GM12878 (cell line): ENCODE results near the gene FAR1. TPM values are rescaled to one million over a fixed set of nuclear protein-coding genes. Genes with fewer than 3 reads are reported as not detected.

ENCODE experiments used
- ATAC-seq: fragments of 200-7000 bp; cut with Tn5 transposase; 3 replicates; pipeline ENCODE4 v1.9.1; 2020; ENCODE audit warnings: mild to moderate bottlenecking, moderate library complexity
- BruUV-seq: library from RNA; stranded (reverse); fragments of 400-500 nt; replicated peaks from 2 replicates; lab custom pipeline; 2021; lab: Mats Ljungman, UMichigan
- CTCF ChIA-PET: fragments of 300-600 bp; sonication (Branson Sonifier 250); formaldehyde crosslinking; extraction: SDS; loops from one replicate; lab custom pipeline; 2021; ENCODE audit warnings: inconsistent platforms; lab: Yijun Ruan, JAX
- POLR2A ChIA-PET: fragments of 350-600 bp; formaldehyde crosslinking; extraction: SDS; loops from one replicate; lab custom pipeline; 2021; ENCODE audit warnings: inconsistent platforms; lab: Charles Lee
- RAD21 ChIA-PET: fragments of 300-600 bp; sonication (Branson Sonifier 250); formaldehyde crosslinking; loops from one replicate; lab custom pipeline; 2023; ENCODE audit warnings: antibody characterized with exemption; ENCODE audit not compliant: unreplicated experiment; lab: Charles Lee
- SMC1A ChIA-PET: fragments of 300-600 bp; sonication (Branson Sonifier 250); formaldehyde crosslinking; loops from one replicate; lab custom pipeline; 2023; ENCODE audit not compliant: unreplicated experiment, uncharacterized antibody; lab: Charles Lee
- DNase-seq: peaks from one replicate; pipeline ENCODE4 v3.0.0-alpha.2; 2011; ENCODE audit warnings: low read depth, low spot score
- FAIRE-seq: peaks from 3 replicates; lab custom pipeline; 2011; peaks lifted over from hg19 to GRCh38; lab: Jason Lieb, UNC
- H2AFZ ChIP-seq: 2 replicates; pipeline ENCODE4 v1.6.0; 2011; ENCODE audit warnings: low read depth, low read length, control low read depth; ENCODE audit not compliant: control insufficient read depth
- H3K27ac ChIP-seq: 2 replicates; pipeline ENCODE4 v1.5.1; 2011; ENCODE audit warnings: control low read depth; ENCODE audit not compliant: control insufficient read depth, insufficient read depth
- H3K27me3 ChIP-seq, 2 experiments: replicated peaks in 1 of 2; 2 replicates each; pipeline versions ENCODE4 v1.6.0 to v1.6.1; 2011; ENCODE audit warnings: low read length in 1 of 2; ENCODE audit not compliant: control insufficient read depth in 2 of 2, insufficient read depth in 2 of 2
- H3K36me3 ChIP-seq, 2 experiments: 2 replicates each; pipeline ENCODE4 v1.5.1; 2011; ENCODE audit warnings: low read length in 1 of 2; ENCODE audit not compliant: control insufficient read depth in 2 of 2, insufficient read depth in 2 of 2
- H3K4me1 ChIP-seq: 2 replicates; pipeline ENCODE4 v1.6.1; 2011; ENCODE audit warnings: mild to moderate bottlenecking, low read length, moderate library complexity, mixed read lengths; ENCODE audit not compliant: control insufficient read depth, insufficient read depth
- H3K4me2 ChIP-seq: 2 replicates; pipeline ENCODE4 v1.6.0; 2011; ENCODE audit warnings: control low read depth; ENCODE audit not compliant: control insufficient read depth, insufficient read depth
- H3K4me3 ChIP-seq: fragments of 200-600 bp; sonication (generic); 2 replicates; pipeline ENCODE4 v1.5.1; 2016
- H3K79me2 ChIP-seq: 2 replicates; pipeline ENCODE4 v1.6.0; 2011; ENCODE audit warnings: low read length; ENCODE audit not compliant: control insufficient read depth, insufficient read depth
- H3K9ac ChIP-seq: 2 replicates; pipeline ENCODE4 v1.8.0; 2011; ENCODE audit warnings: low read length, control low read depth, mixed read lengths; ENCODE audit not compliant: control insufficient read depth, insufficient read depth
- H3K9me3 ChIP-seq: replicated peaks from 3 replicates; pipeline ENCODE4 v1.5.1; 2011; ENCODE audit warnings: mild to moderate bottlenecking, low read length; ENCODE audit not compliant: control insufficient read depth, insufficient read depth
- H4K20me1 ChIP-seq: 2 replicates; pipeline ENCODE4 v1.6.0; 2011; ENCODE audit not compliant: control insufficient read depth, insufficient read depth
- ASH2L ChIP-seq: fragments of 300-600, 200-600 bp; sonication (generic); IDR thresholded peaks from 2 replicates; pipeline ENCODE4 v1.6.1; 2017; ENCODE audit warnings: low read depth, mild to moderate bottlenecking, borderline replicate concordance
- CBX3 ChIP-seq: fragments of 200-600 bp; sonication (generic); IDR thresholded peaks from 2 replicates; pipeline ENCODE4 v1.6.1; 2016; ENCODE audit warnings: low read depth, borderline replicate concordance
- CEBPZ ChIP-seq: fragments of 150-350 bp; IDR thresholded peaks from 2 replicates; pipeline ENCODE4 v1.6.1; 2016; ENCODE audit warnings: low read depth, low read length
- E2F4 ChIP-seq: IDR thresholded peaks from 2 replicates; pipeline ENCODE4 v1.6.1; 2012; ENCODE audit warnings: low read depth, low read length, improper control_type of control experiment
- HCFC1 ChIP-seq: fragments of 150-350 bp; IDR thresholded peaks from 2 replicates; pipeline ENCODE4 v1.6.1; 2014; ENCODE audit warnings: low read length
- HSF1 ChIP-seq: fragments of 150-350 bp; IDR thresholded peaks from 2 replicates; pipeline ENCODE4 v1.6.1; 2014; ENCODE audit warnings: mild to moderate bottlenecking, low read depth, low read length
- IRF4 ChIP-seq: IDR thresholded peaks from 2 replicates; pipeline ENCODE4 v1.6.1; 2011; ENCODE audit warnings: low read depth, low read length
- RAD21 ChIP-seq: IDR thresholded peaks from 2 replicates; pipeline ENCODE4 v1.6.1; 2011; ENCODE audit warnings: mild to moderate bottlenecking, low read depth, low read length, moderate library complexity; ENCODE audit not compliant: insufficient read depth
- RAD51 ChIP-seq: fragments of 450-650 bp; IDR thresholded peaks from 2 replicates; pipeline ENCODE4 v1.6.1; 2016; ENCODE audit warnings: moderate library complexity, mild to moderate bottlenecking, inconsistent platforms
- SUPT20H ChIP-seq: IDR thresholded peaks from 2 replicates; pipeline ENCODE4 v1.6.1; 2011; ENCODE audit warnings: low read depth, mild to moderate bottlenecking, low read length, moderate library complexity, borderline replicate concordance; ENCODE audit not compliant: control insufficient read depth
- TBL1XR1 ChIP-seq: IDR thresholded peaks from 2 replicates; pipeline ENCODE4 v1.6.1; 2012; ENCODE audit warnings: low read depth, low read length, improper control_type of control experiment
- ZNF687 ChIP-seq: fragments of 450-650 bp; IDR thresholded peaks from 2 replicates; pipeline ENCODE4 v1.6.1; 2017; ENCODE audit warnings: mild to moderate bottlenecking, moderate library complexity
- WGBS: methylation state at CpG from one replicate; pipeline ENCODE4 v1.1.6; 2016; ENCODE audit warnings: low lambda C conversion rate; ENCODE audit not compliant: insufficient replicate concordance, insufficient coverage; ENCODE audit errors: missing lambda C conversion rate; 5-methylcytosine and 5-hydroxymethylcytosine counted together
- in situ Hi-C: fragments of 300-500 bp; cut with MboI; formaldehyde crosslinking; loops from 9 replicates; pipeline ENCODE4 v1.14.3; 2018; ENCODE audit warnings: mixed read lengths
- intact Hi-C: fragments of 100-400 bp; cut with micrococcal nuclease; formaldehyde crosslinking; loops from one replicate; pipeline ENCODE4 v1.14.2; 2022; ENCODE audit not compliant: unreplicated experiment
- polyA plus RNA-seq, 11 experiments: library from polyadenylated mRNA; depleted of rRNA in 4 of 11; unstranded in 6 of 11; stranded (reverse) in 5 of 11; fragments of >200 nt; fragmentation: Nextera tagmentation in 4 of 11; fragmentation: Illumina TruSeq in 1 of 11; extraction: Ambion mirVana in 4 of 11; extraction: Trizol in 1 of 11; gene quantifications; 1 replicate in 1 of 11; 2 replicates in 10 of 11; pipeline versions ENCODE4 v1.2.1 to v1.2.3, GENCODE V29; 2011 to 2016; ENCODE audit warnings: inconsistent platforms in 2 of 11, missing spikeins in 2 of 11, low read depth in 1 of 11
- total RNA-seq, 4 experiments: library from RNA; depleted of rRNA in 3 of 4; stranded (reverse); fragments of >200 nt in 3 of 4; fragmentation: Illumina TruSeq in 1 of 4; extraction: Trizol in 1 of 4; gene quantifications; 2 replicates each; pipeline versions ENCODE4 v1.2.1 to v1.2.3, GENCODE V29; 2013 to 2021

FAR1 gene
- total and polyA plus RNA-seq, 10 of the 15 experiments (the other 5 are each of a cell fraction or from before 2014, with no cell fraction given), result 10.1 to 73.9 (median 30.8) TPM

- Histone ChIP-seq H2AFZ (no peak overlapping the region), H3K27me3 (no peaks in the 10 kb centered on the region), H3K4me3 (no peak overlapping the region), H3K4me1 (no peaks in the 10 kb centered on the region), H3K36me3 (no peaks in the 10 kb centered on the region), H3K4me2 (no peak overlapping the region), H4K20me1 (no peaks in the 10 kb centered on the region), H3K9me3 (no peaks in the 10 kb centered on the region), H3K27ac (no peak overlapping the region), H3K9ac (no peak overlapping the region), H3K79me2 (no peaks in the 10 kb centered on the region)
- TF ChIP-seq CEBPZ, result no peak
- no peak for TF ChIP-seq SUPT20H
- no peak for TF ChIP-seq ASH2L
- no peak for TF ChIP-seq RAD51
- TF ChIP-seq HCFC1, result no peak
- no peak for TF ChIP-seq IRF4
- TF ChIP-seq TBL1XR1, result no peak
- no peak for TF ChIP-seq E2F4
- no peak for TF ChIP-seq RAD21
- no peak for TF ChIP-seq CBX3
- TF ChIP-seq ZNF687, result no peak
- TF ChIP-seq HSF1, result no peak
- DNase-seq (no peak), ATAC-seq (no peak), FAIRE-seq (no peak)
- RAD21 ChIA-PET, result no interaction called here
- in situ Hi-C loops, result no loop called here
- WGBS, result 6% methylated on average over 4 of the region's 4 CpGs
- POLR2A ChIA-PET, result no interaction called here
- SMC1A ChIA-PET, result no interaction called here
- no TSS peak for BruUV-seq
- intact Hi-C loops, result no loop called here
- CTCF ChIA-PET, result interaction anchor here (0.7 kb wide), 1 partner anchor 1663 kb away, joined by 3 read pairs; no protein-coding TSS in a partner anchor
These were observed 18.8 kb upstream of the FAR1 start for GRCh38 chr11:13649619-13650018.
